Spleen (tissue), 11 donors: ENCODE measurements around the gene MBD2. TPM values are rescaled to one million over a fixed set of nuclear protein-coding genes. Genes with fewer than 3 reads are reported as not detected.

Experiments
- DNase-seq: peaks from one replicate; pipeline ENCODE4 v3.0.0-alpha.2; 2020
- H3K27ac ChIP-seq, 8 donors: fragments of 200-600 bp; sonication (generic) in 7 of 8; 1 replicate in 4 of 8; 2 replicates in 4 of 8; pipeline versions ENCODE4 v1.5.0 to v1.8.0; 2016 to 2021; ENCODE audit warnings: inconsistent platforms in 4 of 8, mild to moderate bottlenecking in 4 of 8, moderate library complexity in 1 of 8
- H3K27me3 ChIP-seq, 7 donors: fragments of 200-600 bp; sonication (generic) in 6 of 7; replicated peaks in 1 of 7; 1 replicate in 4 of 7; 2 replicates in 3 of 7; pipeline versions ENCODE4 v1.5.0 to v1.8.0; 2016 to 2021; ENCODE audit warnings: inconsistent platforms in 3 of 7, mild to moderate bottlenecking in 1 of 7
- H3K36me3 ChIP-seq, 6 donors: fragments of 200-600 bp; sonication (generic) in 5 of 6; 1 replicate in 4 of 6; 2 replicates in 2 of 6; pipeline versions ENCODE4 v1.5.0 to v1.8.0; 2016 to 2021; ENCODE audit warnings: inconsistent platforms in 2 of 6
- H3K4me1 ChIP-seq, 6 donors: fragments of 200-600 bp; sonication (generic) in 5 of 6; 1 replicate in 3 of 6; 2 replicates in 3 of 6; pipeline versions ENCODE4 v1.5.0 to v1.8.0; 2016 to 2021; ENCODE audit warnings: inconsistent platforms in 3 of 6
- H3K4me3 ChIP-seq, 8 donors: fragments of 200-600 bp; sonication (generic) in 7 of 8; 1 replicate in 4 of 8; 2 replicates in 4 of 8; pipeline versions ENCODE4 v1.5.0 to v1.8.0; 2016 to 2021; ENCODE audit warnings: inconsistent platforms in 4 of 8, mild to moderate bottlenecking in 4 of 8, moderate library complexity in 2 of 8
- H3K9me3 ChIP-seq, 8 donors: fragments of 200-600 bp; sonication (generic) in 7 of 8; 1 replicate in 4 of 8; 2 replicates in 4 of 8; pipeline versions ENCODE4 v1.5.0 to v1.8.0; 2016 to 2021; ENCODE audit warnings: inconsistent platforms in 4 of 8
- POLR2A ChIP-seq, 3 donors: fragments of 450-650 bp; IDR thresholded peaks; one replicate each; pipeline ENCODE4 v1.5.1; 2017; ENCODE audit warnings: antibody characterized with exemption in 3 of 3, mild to moderate bottlenecking in 1 of 3
- POLR2AphosphoS5 ChIP-seq, 3 donors: sonication (generic); formaldehyde crosslinking; IDR thresholded peaks; one replicate each; pipeline ENCODE4 v1.5.1; 2017; ENCODE audit warnings: antibody characterized with exemption in 3 of 3
- WGBS, 5 donors: extraction: QIAGEN DNeasy Blood & Tissue Kit in 3 of 5; methylation state at CpG; one replicate each; pipeline versions ENCODE4 v1.1.5 to v1.1.7; 2013 to 2018; 5-methylcytosine and 5-hydroxymethylcytosine counted together
- intact Hi-C: fragments of 100-400 bp; cut with DNase I; formaldehyde crosslinking; loops from one replicate; pipeline ENCODE4 v1.15.0; 2023; ENCODE audit warnings: low total_unique reads
- polyA plus RNA-seq, 3 donors: library from polyadenylated mRNA; stranded (reverse); fragments of 200-250 nt; gene quantifications; one replicate each; pipeline ENCODE4 v1.2.1, GENCODE V29; 2013
- total RNA-seq, 7 donors: library from RNA; depleted of rRNA in 3 of 7; stranded (reverse); fragments of >200 nt in 3 of 7; fragmentation: NEBNext Ultra II Directional in 4 of 7; extraction: Animal tissue kit (Norgen Biotek cat#: 25700) in 4 of 7; gene quantifications; one replicate each; pipeline versions ENCODE4 v1.1.0 to v1.2.1, GENCODE V29; 2016 to 2021
- TF ChIP-seq, protein P1 (sequence below), 11 experiments: fragments of 200-600 bp in 7 of 11; fragments of 450-650 bp in 4 of 11; sonication (generic) in 4 of 11; IDR thresholded peaks in 8 of 11; conservative IDR thresholded peaks in 3 of 11; 1 replicate in 7 of 11; 2 replicates in 4 of 11; pipeline versions ENCODE4 v1.4.0 to v1.8.0; 2016 to 2021; ENCODE audit warnings: antibody characterized with exemption in 11 of 11, inconsistent platforms in 4 of 11, mild to moderate bottlenecking in 1 of 11
- donor health status: healthy with polysubstance abuse.
- donor health status: DM: no; HTN: no; CAD: no; lungs with moderate emphysema.
- donor health status: DM: no; HTN: no; CAD: no.
- donor health status: Bipolar disorder and iron deficiency.
- donor health status: healthy.
- donor health status: DM: no; HTN: no; CAD: no.
- donor health status: DM: yes; HTN: yes; CAD: no.

The MBD2 gene
- total and polyA plus RNA-seq, 10 donors: 40.7 to 119 (median 54.9) TPM

GRCh38 chr18:54191352-54191751 is 33.1 kb downstream of the MBD2 start:
- TF ChIP-seq POLR2AphosphoS5 (IDR thresholded peaks at IDR 0.05): no peak
- no peak for TF ChIP-seq POLR2A (IDR thresholded peaks at IDR 0.05)
- TF ChIP-seq, protein P1, sequence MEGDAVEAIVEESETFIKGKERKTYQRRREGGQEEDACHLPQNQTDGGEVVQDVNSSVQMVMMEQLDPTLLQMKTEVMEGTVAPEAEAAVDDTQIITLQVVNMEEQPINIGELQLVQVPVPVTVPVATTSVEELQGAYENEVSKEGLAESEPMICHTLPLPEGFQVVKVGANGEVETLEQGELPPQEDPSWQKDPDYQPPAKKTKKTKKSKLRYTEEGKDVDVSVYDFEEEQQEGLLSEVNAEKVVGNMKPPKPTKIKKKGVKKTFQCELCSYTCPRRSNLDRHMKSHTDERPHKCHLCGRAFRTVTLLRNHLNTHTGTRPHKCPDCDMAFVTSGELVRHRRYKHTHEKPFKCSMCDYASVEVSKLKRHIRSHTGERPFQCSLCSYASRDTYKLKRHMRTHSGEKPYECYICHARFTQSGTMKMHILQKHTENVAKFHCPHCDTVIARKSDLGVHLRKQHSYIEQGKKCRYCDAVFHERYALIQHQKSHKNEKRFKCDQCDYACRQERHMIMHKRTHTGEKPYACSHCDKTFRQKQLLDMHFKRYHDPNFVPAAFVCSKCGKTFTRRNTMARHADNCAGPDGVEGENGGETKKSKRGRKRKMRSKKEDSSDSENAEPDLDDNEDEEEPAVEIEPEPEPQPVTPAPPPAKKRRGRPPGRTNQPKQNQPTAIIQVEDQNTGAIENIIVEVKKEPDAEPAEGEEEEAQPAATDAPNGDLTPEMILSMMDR (IDR thresholded peaks at IDR 0.05 in 8 of 11, conservative IDR thresholded peaks at IDR 0.05 in 3 of 11): no peak
- H3K4me3 ChIP-seq: no peak overlapping the region
- no peak overlapping the region for H3K27ac ChIP-seq
- no peaks in the 10 kb centered on the region for H3K4me1 ChIP-seq
- H3K36me3 ChIP-seq: peaks cover 0 to 83% (median 18%) of the 10 kb centered on the region in 6 donors
- DNase-seq: no peak
- intact Hi-C loops: no loop called here
- no peaks in the 10 kb centered on the region for H3K9me3 ChIP-seq
- H3K27me3 ChIP-seq: no peaks in the 10 kb centered on the region

GRCh38 chr18:54187372-54187771 is 37.1 kb downstream of the MBD2 start:
- Histone ChIP-seq H3K27ac (no peak overlapping the region), H3K27me3 (no peaks in the 10 kb centered on the region), H3K36me3 (peaks cover 0 to 94% (median 23%) of the 10 kb centered on the region in 6 donors), H3K4me3 (no peak overlapping the region), H3K4me1 (peaks cover 0 to 4% (median 0%) of the 10 kb centered on the region in 6 donors), H3K9me3 (no peaks in the 10 kb centered on the region)
- TF ChIP-seq POLR2AphosphoS5 (IDR thresholded peaks at IDR 0.05): no peak
- TF ChIP-seq, protein P1 (IDR thresholded peaks at IDR 0.05 in 8 of 11, conservative IDR thresholded peaks at IDR 0.05 in 3 of 11): no peak
- TF ChIP-seq POLR2A (IDR thresholded peaks at IDR 0.05): no peak
- intact Hi-C loops: no loop called here
- DNase-seq: no peak
- WGBS, 5 donors: 96 to 100% (median 98%) methylated on average over 3 of the region's 3 CpGs

DNA sequence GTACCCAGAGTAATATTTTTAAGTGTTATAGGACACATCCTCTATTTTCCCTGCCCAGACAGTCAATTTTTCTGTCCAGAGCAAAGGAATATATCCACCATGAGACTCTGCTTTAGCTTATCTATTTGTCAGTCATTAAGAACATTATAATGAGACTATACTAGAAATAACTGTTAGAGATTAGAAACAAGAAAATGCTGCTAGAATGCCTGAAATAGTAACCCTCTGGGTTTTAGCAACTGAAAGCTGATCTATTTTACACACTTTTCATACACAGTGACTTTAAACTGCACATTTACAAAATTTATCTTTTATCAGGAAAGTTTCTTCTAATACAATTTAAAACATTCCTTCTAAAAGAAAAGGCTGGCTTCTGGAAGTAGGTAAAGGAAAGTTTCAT is 39.6 kb downstream of the MBD2 start:
- no peak overlapping the region for H3K27ac ChIP-seq
- no peak for DNase-seq
- H3K36me3 ChIP-seq: peaks cover 0 to 84% (median 30%) of the 10 kb centered on the region in 6 donors
- no peaks in the 10 kb centered on the region for H3K27me3 ChIP-seq
- no peaks in the 10 kb centered on the region for H3K9me3 ChIP-seq
- H3K4me1 ChIP-seq: peaks cover 0 to 5% (median 0%) of the 10 kb centered on the region in 6 donors
- no peak overlapping the region for H3K4me3 ChIP-seq
- intact Hi-C loops: no loop called here
- TF ChIP-seq POLR2A (IDR thresholded peaks at IDR 0.05) (no peak), POLR2AphosphoS5 (IDR thresholded peaks at IDR 0.05) (no peak)
- TF ChIP-seq, protein P1 (IDR thresholded peaks at IDR 0.05 in 8 of 11, conservative IDR thresholded peaks at IDR 0.05 in 3 of 11): no peak

DNA sequence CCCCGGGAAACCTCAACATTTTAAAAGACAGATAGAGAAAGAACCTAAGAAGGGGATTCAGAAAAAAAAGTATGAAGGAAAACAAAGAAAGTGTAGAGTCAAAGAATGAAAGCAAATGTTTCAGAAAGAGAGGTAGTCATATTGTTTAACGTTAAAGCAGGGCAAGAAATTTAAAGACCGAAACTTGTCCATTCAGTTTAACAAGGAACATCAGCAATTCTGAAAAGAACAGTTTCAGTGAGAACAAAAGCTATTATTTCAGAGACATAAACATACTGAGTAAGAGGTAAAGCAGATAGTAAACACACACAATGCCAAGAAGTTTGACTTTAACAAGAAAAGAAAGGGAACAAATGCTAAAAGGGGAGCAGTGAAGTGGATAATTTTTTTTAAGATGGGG is 41.1 kb downstream of the MBD2 start:
- WGBS, 5 donors: 87 to 95% (median 88%) methylated on average over 3 of the region's 3 CpGs
- intact Hi-C loops: no loop called here

More for the DNA sequence above, 41.1 kb downstream of the MBD2 start:
- H3K27ac ChIP-seq: no peak overlapping the region
- H3K27me3 ChIP-seq: no peaks in the 10 kb centered on the region
- peaks cover 0 to 70% (median 29%) of the 10 kb centered on the region in 6 donors for H3K36me3 ChIP-seq
- TF ChIP-seq POLR2A (IDR thresholded peaks at IDR 0.05) (no peak), POLR2AphosphoS5 (IDR thresholded peaks at IDR 0.05) (no peak)
- TF ChIP-seq, protein P1 (IDR thresholded peaks at IDR 0.05 in 8 of 11, conservative IDR thresholded peaks at IDR 0.05 in 3 of 11): no peak
- no peak overlapping the region for H3K4me3 ChIP-seq
- DNase-seq: no peak
- H3K4me1 ChIP-seq: peaks cover 0 to 5% (median 0%) of the 10 kb centered on the region in 6 donors
- H3K9me3 ChIP-seq: no peaks in the 10 kb centered on the region
